Measurements from ENCODE around the gene ATG2A. TPM values are rescaled to one million over a fixed set of nuclear protein-coding genes. Genes with fewer than 3 reads are reported as not detected.

The ATG2A gene
- total and polyA plus RNA-seq, 10 of the 15 experiments (the other 5 are each of a cell fraction or from before 2014, with no cell fraction given): 0.08 to 19.0 (median 4.6) TPM

- peak overlapping the region; percentile 92 for H3K27ac ChIP-seq (ENCODE audit: control insufficient read depth, insufficient read depth)
- H3K9ac ChIP-seq (ENCODE audit: control insufficient read depth, insufficient read depth, low read length): peak overlapping the region; percentile 73
- intact Hi-C loops (cut with micrococcal nuclease; ENCODE audit: unreplicated experiment): loop anchor here (10.0 kb wide), 1 partner anchor 845 kb away; the partner anchor contains the start of gene KAT5
- peaks cover 89% of the 10 kb centered on the region for H3K79me2 ChIP-seq (ENCODE audit: control insufficient read depth, insufficient read depth, low read length)
- 30% methylated on average over 9 of the region's 9 CpGs for WGBS (ENCODE audit: insufficient coverage, insufficient replicate concordance, low lambda C conversion rate, missing lambda C conversion rate)
- ATAC-seq (peak; percentile 5), FAIRE-seq (no peak), DNase-seq (ENCODE audit: low read depth, low spot score) (no peak)
- peaks cover 3% of the 10 kb centered on the region; the same call in 1 of the 2 replicates for H4K20me1 ChIP-seq (ENCODE audit: control insufficient read depth, insufficient read depth)
- peaks cover 87% of the 10 kb centered on the region for H3K4me1 ChIP-seq (ENCODE audit: control insufficient read depth, insufficient read depth, low read length)
- no peaks in the 10 kb centered on the region for H3K9me3 ChIP-seq (replicated peaks; ENCODE audit: control insufficient read depth, insufficient read depth, low read length)
- no peaks in the 10 kb centered on the region for H3K27me3 ChIP-seq (replicated peaks in 1 of 2; ENCODE audit: control insufficient read depth in 2 of 2, insufficient read depth in 2 of 2, low read length in 1 of 2)
- H3K4me2 ChIP-seq (ENCODE audit: control insufficient read depth, insufficient read depth): peak overlapping the region; percentile 62
- BruUV-seq (replicated peaks): no TSS peak
- H3K36me3 ChIP-seq (ENCODE audit: control insufficient read depth in 2 of 2, insufficient read depth in 2 of 2, low read length in 1 of 2): peaks cover 17 to 35% of the 10 kb centered on the region in 2 experiments
- in situ Hi-C loops (cut with MboI): loop anchor here (10.0 kb wide), 1 partner anchor 555 kb away; the partner anchor contains the start of gene NEAT1
- POLR2A ChIA-PET: interaction anchor here (0.5 to 24.3 kb wide), 6 partner anchors 8 to 638 kb away, joined by 3 to 620 read pairs (median 18); partner anchors contain the start of genes CDC42BPG and EHD1
- CTCF ChIA-PET: interaction anchor here (0.8 to 28.8 kb wide), 8 partner anchors 8 to 252 kb away, joined by 3 to 1208 read pairs (median 4); partner anchors contain the start of genes ARL2, CDC42BPG, EHD1 and FAU
- SMC1A ChIA-PET (ENCODE audit: uncharacterized antibody, unreplicated experiment): interaction anchor here (2.0 to 15.0 kb wide), 4 partner anchors 11 to 24 kb away, joined by 9 to 306 read pairs (median 14); no protein-coding TSS in a partner anchor
- RAD21 ChIA-PET (ENCODE audit: unreplicated experiment): interaction anchor here (1.0 to 15.8 kb wide), 6 partner anchors 8 to 145 kb away, joined by 3 to 316 read pairs (median 16); partner anchors contain the start of genes ARL2, CDC42BPG and EHD1
- H3K4me3 ChIP-seq: peak overlapping the region; percentile 62
- no peak overlapping the region for H2AFZ ChIP-seq (ENCODE audit: control insufficient read depth, low read depth, low read length)
- TF ChIP-seq POLR2A (IDR thresholded peaks at IDR 0.05; ENCODE audit: low read depth, low read length) (peak; percentile 14; the same call in 1 of the 2 replicates), BCL11A (IDR thresholded peaks at IDR 0.05; ENCODE audit: low read depth, low read length) (no peak), EGR1 (IDR thresholded peaks at IDR 0.05; ENCODE audit: borderline replicate concordance in 1 of 2, low read depth in 2 of 2, low read length in 2 of 2) (no peak), NR2C2 (IDR thresholded peaks at IDR 0.05; ENCODE audit: borderline replicate concordance, control insufficient read depth, insufficient read length, low read depth) (no peak), TCF12 (IDR thresholded peaks at IDR 0.05; ENCODE audit: low read depth, low read length) (no peak), BCLAF1 (IDR thresholded peaks at IDR 0.05) (no peak), EZH2 (IDR thresholded peaks at IDR 0.05; ENCODE audit: borderline replicate concordance, control insufficient read depth, low read depth, low read length) (no peak), NBN (IDR thresholded peaks at IDR 0.05) (no peak), ZBTB40 (IDR thresholded peaks at IDR 0.05; ENCODE audit: borderline replicate concordance) (no peak), ZNF592 (IDR thresholded peaks at IDR 0.05) (no peak)
Measured at GRCh38 chr11:64869571-64870175, 47.3 kb downstream of the ATG2A start.
